Endothelial cell of coronary artery (primary cell): ENCODE measurements around the gene REV3L. TPM values are rescaled to one million over a fixed set of nuclear protein-coding genes. Genes with fewer than 3 reads are reported as not detected.

Experiments
- total RNA-seq: library from RNA; depleted of rRNA; stranded (reverse); fragments of >200 nt; gene quantifications from 2 replicates; pipeline ENCODE4 v1.2.3, GENCODE V29; 2014

Gene REV3L, protein sequence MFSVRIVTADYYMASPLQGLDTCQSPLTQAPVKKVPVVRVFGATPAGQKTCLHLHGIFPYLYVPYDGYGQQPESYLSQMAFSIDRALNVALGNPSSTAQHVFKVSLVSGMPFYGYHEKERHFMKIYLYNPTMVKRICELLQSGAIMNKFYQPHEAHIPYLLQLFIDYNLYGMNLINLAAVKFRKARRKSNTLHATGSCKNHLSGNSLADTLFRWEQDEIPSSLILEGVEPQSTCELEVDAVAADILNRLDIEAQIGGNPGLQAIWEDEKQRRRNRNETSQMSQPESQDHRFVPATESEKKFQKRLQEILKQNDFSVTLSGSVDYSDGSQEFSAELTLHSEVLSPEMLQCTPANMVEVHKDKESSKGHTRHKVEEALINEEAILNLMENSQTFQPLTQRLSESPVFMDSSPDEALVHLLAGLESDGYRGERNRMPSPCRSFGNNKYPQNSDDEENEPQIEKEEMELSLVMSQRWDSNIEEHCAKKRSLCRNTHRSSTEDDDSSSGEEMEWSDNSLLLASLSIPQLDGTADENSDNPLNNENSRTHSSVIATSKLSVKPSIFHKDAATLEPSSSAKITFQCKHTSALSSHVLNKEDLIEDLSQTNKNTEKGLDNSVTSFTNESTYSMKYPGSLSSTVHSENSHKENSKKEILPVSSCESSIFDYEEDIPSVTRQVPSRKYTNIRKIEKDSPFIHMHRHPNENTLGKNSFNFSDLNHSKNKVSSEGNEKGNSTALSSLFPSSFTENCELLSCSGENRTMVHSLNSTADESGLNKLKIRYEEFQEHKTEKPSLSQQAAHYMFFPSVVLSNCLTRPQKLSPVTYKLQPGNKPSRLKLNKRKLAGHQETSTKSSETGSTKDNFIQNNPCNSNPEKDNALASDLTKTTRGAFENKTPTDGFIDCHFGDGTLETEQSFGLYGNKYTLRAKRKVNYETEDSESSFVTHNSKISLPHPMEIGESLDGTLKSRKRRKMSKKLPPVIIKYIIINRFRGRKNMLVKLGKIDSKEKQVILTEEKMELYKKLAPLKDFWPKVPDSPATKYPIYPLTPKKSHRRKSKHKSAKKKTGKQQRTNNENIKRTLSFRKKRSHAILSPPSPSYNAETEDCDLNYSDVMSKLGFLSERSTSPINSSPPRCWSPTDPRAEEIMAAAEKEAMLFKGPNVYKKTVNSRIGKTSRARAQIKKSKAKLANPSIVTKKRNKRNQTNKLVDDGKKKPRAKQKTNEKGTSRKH (N-terminal part only)
- 22.3 and 36.8 TPM in 2 replicates for total RNA-seq

GRCh38 chr6:111482959-111483735 is at the start of gene REV3L:
TSS of gene REV3L (minus strand) at chr6:111483218. CDS start at chr6:111482888, 330 bp downstream.

Other genes starting within 250 kb of the REV3L start
- 11.8 and 15.0 TPM in 2 replicates for gene TRAF3IP2, start 122.7 kb upstream of the REV3L start, total RNA-seq